H1 (cell line): ENCODE data around the gene RNF2. TPM values are rescaled to one million over a fixed set of nuclear protein-coding genes. Genes with fewer than 3 reads are reported as not detected.

ENCODE experiments used
- CBX8 ChIP-seq: fragments of 300-800, 300-1000 bp; sonication (generic); IDR thresholded peaks from 2 replicates; pipeline ENCODE4 v1.7.1; 2016; ENCODE audit warnings: low read depth, low read length, borderline replicate concordance
- KDM4A ChIP-seq: IDR thresholded peaks from one replicate; pipeline ENCODE4 v1.7.1; 2012; ENCODE audit warnings: low read depth, mild to moderate bottlenecking, moderate library complexity, low read length, inconsistent platforms; ENCODE audit not compliant: severe bottlenecking
- POU5F1 ChIP-seq: IDR thresholded peaks from 2 replicates; pipeline ENCODE4 v1.6.1; 2011; ENCODE audit warnings: low read depth, mild to moderate bottlenecking, low read length, moderate library complexity
- ZNF274 ChIP-seq: IDR thresholded peaks from 2 replicates; pipeline ENCODE4 v1.7.0; 2012; ENCODE audit warnings: low read length, borderline replicate concordance; ENCODE audit errors: extremely low read depth
- polyA plus RNA-seq, 7 experiments: library from polyadenylated mRNA; depleted of rRNA in 3 of 7; stranded (reverse) in 5 of 7; unstranded in 2 of 7; fragments of >200 nt in 5 of 7; fragments of 200-250 nt in 2 of 7; gene quantifications; 1 replicate in 5 of 7; 2 replicates in 1 of 7; 4 replicates in 1 of 7; pipeline versions ENCODE4 v1.2.1 to v1.2.3, GENCODE V29; 2011 to 2013; ENCODE audit warnings: missing spikeins in 2 of 7, mixed read lengths in 2 of 7
- total RNA-seq: library from RNA; stranded (reverse); fragmentation: NEBNext Ultra II Directional; extraction: Animal tissue kit (Norgen Biotek cat#: 25700); gene quantifications from 2 replicates; pipeline ENCODE4 v1.2.1, GENCODE V29; 2021

Gene RNF2
- total and polyA plus RNA-seq, 2 of the 8 experiments (the other 6 are each of a cell fraction or from before 2014, with no cell fraction given) = 28.9 to 58.9 TPM

GRCh38 chr1:185040408-185040735 is 5.0 kb upstream of the RNF2 start (continued):
- TF ChIP-seq ZNF274 (no peak), CBX8 (no peak), KDM4A (no peak), POU5F1 (no peak)
- TF ChIP-seq, all 59 proteins: peak for 0
